ENCODE data around the gene NDUFB11.
A peak's percentile ranks its signal among the peaks of the same experiment; 100 is the strongest.

Gene NDUFB11

GRCh38 chrX:47144626-47145394 is at the start of gene NDUFB11, which contains the start of gene RBM10:
NDUFB11 (minus strand) TSS chrX:47144702; CDS start chrX:47144679, 23 bp downstream.
RBM10 (plus strand) TSS chrX:47145221; CDS start chrX:47147482, 2,261 bp downstream.
- DNase-seq (ENCODE audit: low read depth in 2 of 2), result peak; percentile 86

- peak; percentile 79 for DNase-seq (ENCODE audit: low read depth in 2 of 2)
These were observed 49.1 kb upstream of the NDUFB11 start, which contains the start of gene UBA1 for GRCh38 chrX:47193475-47194193. UBA1 (plus strand) TSS chrX:47193829; CDS start chrX:47198803, 4,974 bp downstream.

GRCh38 chrX:47191806-47192401 is 47.4 kb upstream of the NDUFB11 start:
- no peak for DNase-seq (ENCODE audit: low read depth in 2 of 2)

GRCh38 chrX:47191331-47191730 is 46.8 kb upstream of the NDUFB11 start:
- DNase-seq (ENCODE audit: low read depth in 2 of 2), result no peak

GRCh38 chrX:47190445-47191269 is 46.2 kb upstream of the NDUFB11 start:
- DNase-seq (ENCODE audit: low read depth in 2 of 2), result peak; percentile 76 to 79

- DNase-seq (ENCODE audit: low read depth in 2 of 2), result no peak
These were observed 45.4 kb upstream of the NDUFB11 start for GRCh38 chrX:47189906-47190305.

GRCh38 chrX:47187106-47187677 is 42.7 kb upstream of the NDUFB11 start:
- DNase-seq (ENCODE audit: low read depth in 2 of 2), result no peak

- no peak for DNase-seq (ENCODE audit: low read depth in 2 of 2)
These were observed 41.7 kb upstream of the NDUFB11 start for GRCh38 chrX:47186096-47186740.

- DNase-seq (ENCODE audit: low read depth in 2 of 2), result no peak
These were observed 40.7 kb upstream of the NDUFB11 start for GRCh38 chrX:47185241-47185640.

GRCh38 chrX:47184486-47184885 is 40.0 kb upstream of the NDUFB11 start:
- DNase-seq (ENCODE audit: low read depth in 2 of 2), result no peak

GRCh38 chrX:47182106-47182700 is 37.7 kb upstream of the NDUFB11 start:
- no peak for DNase-seq (ENCODE audit: low read depth in 2 of 2)

GRCh38 chrX:47181301-47181700 is 36.8 kb upstream of the NDUFB11 start:
- no peak for DNase-seq (ENCODE audit: low read depth in 2 of 2)

- no peak for DNase-seq (ENCODE audit: low read depth in 2 of 2)
These were observed 35.8 kb upstream of the NDUFB11 start for GRCh38 chrX:47180346-47180745.

- DNase-seq (ENCODE audit: low read depth in 2 of 2), result no peak
These were observed 35.4 kb upstream of the NDUFB11 start for GRCh38 chrX:47179928-47180255.

GRCh38 chrX:47179221-47179927 is 34.9 kb upstream of the NDUFB11 start:
- no peak for DNase-seq (ENCODE audit: low read depth in 2 of 2)

GRCh38 chrX:47178337-47178736 is 33.8 kb upstream of the NDUFB11 start:
- DNase-seq (ENCODE audit: low read depth in 2 of 2), result no peak

- DNase-seq (ENCODE audit: low read depth in 2 of 2), result no peak
These were observed 32.6 kb upstream of the NDUFB11 start for GRCh38 chrX:47177079-47177478.

GRCh38 chrX:47176101-47176740 is 31.7 kb upstream of the NDUFB11 start:
- no peak for DNase-seq (ENCODE audit: low read depth in 2 of 2)

GRCh38 chrX:47175588-47175980 is 31.1 kb upstream of the NDUFB11 start:
- no peak for DNase-seq (ENCODE audit: low read depth in 2 of 2)

Measured in fibroblast of skin of left biceps (primary cell).